ENCODE data around the gene PLEKHA5.

DNA sequence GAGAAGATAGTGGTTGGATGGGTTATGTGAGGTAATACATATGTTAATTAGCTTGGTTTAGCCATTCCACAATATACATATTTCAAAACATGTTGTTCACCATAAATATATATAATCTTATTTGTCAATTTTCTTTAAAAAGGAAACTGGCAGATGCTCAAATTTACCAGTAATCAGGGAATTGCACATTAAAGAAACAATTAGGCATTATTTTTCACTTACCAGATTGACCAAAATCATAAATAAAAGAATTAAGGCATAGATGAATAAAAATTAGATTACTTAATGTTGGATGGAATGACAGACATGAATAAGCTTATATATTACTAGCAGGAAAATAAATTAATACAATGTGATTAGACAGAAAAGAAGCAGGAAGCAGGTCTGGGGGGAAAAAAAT is 147.2 kb downstream of the PLEKHA5 start:
- TF ChIP-seq, protein P1, sequence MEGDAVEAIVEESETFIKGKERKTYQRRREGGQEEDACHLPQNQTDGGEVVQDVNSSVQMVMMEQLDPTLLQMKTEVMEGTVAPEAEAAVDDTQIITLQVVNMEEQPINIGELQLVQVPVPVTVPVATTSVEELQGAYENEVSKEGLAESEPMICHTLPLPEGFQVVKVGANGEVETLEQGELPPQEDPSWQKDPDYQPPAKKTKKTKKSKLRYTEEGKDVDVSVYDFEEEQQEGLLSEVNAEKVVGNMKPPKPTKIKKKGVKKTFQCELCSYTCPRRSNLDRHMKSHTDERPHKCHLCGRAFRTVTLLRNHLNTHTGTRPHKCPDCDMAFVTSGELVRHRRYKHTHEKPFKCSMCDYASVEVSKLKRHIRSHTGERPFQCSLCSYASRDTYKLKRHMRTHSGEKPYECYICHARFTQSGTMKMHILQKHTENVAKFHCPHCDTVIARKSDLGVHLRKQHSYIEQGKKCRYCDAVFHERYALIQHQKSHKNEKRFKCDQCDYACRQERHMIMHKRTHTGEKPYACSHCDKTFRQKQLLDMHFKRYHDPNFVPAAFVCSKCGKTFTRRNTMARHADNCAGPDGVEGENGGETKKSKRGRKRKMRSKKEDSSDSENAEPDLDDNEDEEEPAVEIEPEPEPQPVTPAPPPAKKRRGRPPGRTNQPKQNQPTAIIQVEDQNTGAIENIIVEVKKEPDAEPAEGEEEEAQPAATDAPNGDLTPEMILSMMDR (IDR thresholded peaks at IDR 0.05), result no peak
- TF ChIP-seq POLR2A (IDR thresholded peaks at IDR 0.05), result no peak

All from testis (tissue), 2 donors.